MM.1S (cell line): ENCODE measurements around the gene DSN1.

Experiments
- EZH2 ChIP-seq: fragments of 300-600 bp; sonication (generic); optimal IDR thresholded peaks from 2 replicates; pipeline ENCODE3; 2017; ENCODE audit warnings: low read depth, mild to moderate bottlenecking, antibody characterized with exemption, low read length, mixed read lengths
- EZH2phosphoT487 ChIP-seq: fragments of 300-600 bp; sonication (generic); IDR thresholded peaks from 2 replicates; pipeline ENCODE4 v1.6.1; 2018; ENCODE audit warnings: antibody characterized with exemption, low read length
- TF ChIP-seq, protein P1 (sequence below): fragments of 300-600 bp; sonication (generic); IDR thresholded peaks from 2 replicates; pipeline ENCODE4 v1.5.1; 2016; ENCODE audit warnings: antibody characterized with exemption, low read length, mixed read lengths

DNA sequence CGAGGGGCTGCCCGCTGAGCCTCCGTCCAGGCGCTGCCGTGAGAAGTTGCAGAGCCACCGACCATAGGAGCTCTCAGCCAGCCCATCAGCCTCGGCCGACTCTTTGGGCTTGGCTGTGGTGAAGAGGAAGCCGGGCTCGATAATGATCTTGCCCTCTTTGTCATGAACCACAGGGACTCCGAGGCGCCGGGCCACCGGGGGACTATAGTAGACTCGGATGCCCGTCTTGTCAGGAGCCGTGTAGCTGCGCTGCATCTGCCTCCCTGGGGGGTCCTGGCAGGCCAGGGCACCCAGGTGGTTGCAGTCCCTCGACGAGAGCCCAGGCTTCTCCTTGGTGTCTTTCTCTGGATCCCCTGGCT, 20.5 kb upstream of the DSN1 start:
- TF ChIP-seq, protein P1, sequence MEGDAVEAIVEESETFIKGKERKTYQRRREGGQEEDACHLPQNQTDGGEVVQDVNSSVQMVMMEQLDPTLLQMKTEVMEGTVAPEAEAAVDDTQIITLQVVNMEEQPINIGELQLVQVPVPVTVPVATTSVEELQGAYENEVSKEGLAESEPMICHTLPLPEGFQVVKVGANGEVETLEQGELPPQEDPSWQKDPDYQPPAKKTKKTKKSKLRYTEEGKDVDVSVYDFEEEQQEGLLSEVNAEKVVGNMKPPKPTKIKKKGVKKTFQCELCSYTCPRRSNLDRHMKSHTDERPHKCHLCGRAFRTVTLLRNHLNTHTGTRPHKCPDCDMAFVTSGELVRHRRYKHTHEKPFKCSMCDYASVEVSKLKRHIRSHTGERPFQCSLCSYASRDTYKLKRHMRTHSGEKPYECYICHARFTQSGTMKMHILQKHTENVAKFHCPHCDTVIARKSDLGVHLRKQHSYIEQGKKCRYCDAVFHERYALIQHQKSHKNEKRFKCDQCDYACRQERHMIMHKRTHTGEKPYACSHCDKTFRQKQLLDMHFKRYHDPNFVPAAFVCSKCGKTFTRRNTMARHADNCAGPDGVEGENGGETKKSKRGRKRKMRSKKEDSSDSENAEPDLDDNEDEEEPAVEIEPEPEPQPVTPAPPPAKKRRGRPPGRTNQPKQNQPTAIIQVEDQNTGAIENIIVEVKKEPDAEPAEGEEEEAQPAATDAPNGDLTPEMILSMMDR: no peak
- TF ChIP-seq EZH2phosphoT487: no peak
- TF ChIP-seq EZH2: no peak
